Adrenal gland (tissue), 12 donors: ENCODE data around the gene EXT2. TPM values are rescaled to one million over a fixed set of nuclear protein-coding genes. Genes with fewer than 3 reads are reported as not detected.

Source experiments
- DNase-seq, 7 donors: peaks; one replicate each; pipeline ENCODE4 v3.0.0-alpha.2; 2019 to 2020
- H3K27ac ChIP-seq, 5 donors: fragments of 200-600 bp; sonication (generic) in 4 of 5; 1 replicate in 3 of 5; 2 replicates in 2 of 5; pipeline versions ENCODE4 v1.5.1 to v1.8.0; 2016 to 2020; ENCODE audit warnings: mild to moderate bottlenecking in 1 of 5
- H3K27me3 ChIP-seq: fragments of 200-600 bp; 2 replicates; pipeline ENCODE4 v1.8.0; 2021
- H3K36me3 ChIP-seq, 2 donors: fragments of 200-600 bp; replicated peaks in 1 of 2; 1 replicate in 1 of 2; 2 replicates in 1 of 2; pipeline versions ENCODE4 v1.5.1 to v1.8.0; 2018 to 2022
- H3K4me1 ChIP-seq, 2 donors: fragments of 200-600 bp; replicated peaks in 1 of 2; 1 replicate in 1 of 2; 2 replicates in 1 of 2; pipeline versions ENCODE4 v1.5.1 to v1.8.0; 2018 to 2021
- H3K4me3 ChIP-seq, 4 donors: fragments of 200-600 bp; sonication (generic) in 3 of 4; one replicate each; pipeline ENCODE4 v1.5.1; 2016 to 2018
- H3K9me3 ChIP-seq, 3 donors: fragments of 200-600 bp; sonication (generic) in 1 of 3; replicated peaks in 1 of 3; 1 replicate in 2 of 3; 2 replicates in 1 of 3; pipeline versions ENCODE4 v1.5.1 to v1.8.0; 2016 to 2021
- CTCF ChIP-seq, 6 experiments: fragments of 450-650 bp in 4 of 6; fragments of 200-600 bp in 2 of 6; sonication (generic) in 1 of 6; IDR thresholded peaks; 1 replicate in 5 of 6; 2 replicates in 1 of 6; pipeline versions ENCODE4 v1.5.1 to v1.8.0; 2016 to 2021; ENCODE audit warnings: antibody characterized with exemption in 6 of 6, mild to moderate bottlenecking in 2 of 6, moderate library complexity in 1 of 6
- POLR2A ChIP-seq, 2 donors: fragments of 450-650 bp; IDR thresholded peaks; one replicate each; pipeline ENCODE4 v1.6.1; 2017; ENCODE audit warnings: antibody characterized with exemption in 2 of 2, mild to moderate bottlenecking in 2 of 2, moderate library complexity in 1 of 2
- WGBS, 4 donors: extraction: QIAGEN DNeasy Blood & Tissue Kit in 2 of 4; methylation state at CpG; one replicate each; pipeline versions ENCODE4 v1.1.5 to v1.1.7; 2013 to 2017; 5-methylcytosine and 5-hydroxymethylcytosine counted together
- intact Hi-C, 2 donors: fragments of 100-400 bp; cut with DNase I; formaldehyde crosslinking; loops; one replicate each; pipeline versions ENCODE4 v1.14.1 to v1.15.0; 2022 to 2023
- polyA plus RNA-seq, 3 donors: library from polyadenylated mRNA; stranded (reverse); fragments of 200-250 nt in 2 of 3; fragments of 350-450 nt in 1 of 3; fragmentation: Illumina TruSeq in 1 of 3; extraction: RNeasy Lipid Tissue Mini Kit (QIAGEN cat#74804) in 1 of 3; gene quantifications; one replicate each; pipeline ENCODE4 v1.2.3, GENCODE V29; 2013 to 2014
- total RNA-seq, 9 donors: library from RNA; depleted of rRNA in 4 of 9; stranded (reverse); fragments of >200 nt in 4 of 9; fragments of 120-200 nt in 1 of 9; fragmentation: NEBNext Ultra II Directional in 1 of 9; extraction: Animal tissue kit (Norgen Biotek cat#: 25700) in 1 of 9; gene quantifications; one replicate each; pipeline versions ENCODE4 v1.1.0 to v1.2.4, GENCODE V29; 2013 to 2023
- donor health status: healthy with polysubstance abuse.
- donor health status: Bipolar disorder and iron deficiency.
- donor health status: DM: yes; HTN: yes; CAD: no.
- donor health status: DM: no; HTN: no; CAD: no.
- donor health status: DM: no; HTN: no; CAD: no.
- donor health status: DM: yes; HTN: yes; CAD: no.

The EXT2 gene
- total and polyA plus RNA-seq, 12 donors = 28.7 to 89.3 (median 46.3) TPM

- DNase-seq = no peak
- 79 to 83% (median 81%) methylated on average over 5 of the region's 5 CpGs for WGBS, 4 donors
- no peak overlapping the region for H3K4me3 ChIP-seq
- no peaks in the 10 kb centered on the region for H3K4me1 ChIP-seq
- no peaks in the 10 kb centered on the region for H3K27me3 ChIP-seq
- no peak overlapping the region for H3K27ac ChIP-seq
- no peaks in the 10 kb centered on the region for H3K9me3 ChIP-seq
- no peaks in the 10 kb centered on the region for H3K36me3 ChIP-seq
- intact Hi-C loops = no loop called here
- TF ChIP-seq POLR2A (IDR thresholded peaks at IDR 0.05) (no peak), CTCF (IDR thresholded peaks at IDR 0.05) (no peak)
Measured at GRCh38 chr11:44243086-44243485, 147.6 kb downstream of the EXT2 start.

GRCh38 chr11:44243595-44244343 is 148.3 kb downstream of the EXT2 start:
- peak in 3 of 7 donors; percentile 13 to 41 (median 39) for DNase-seq
- H3K4me3 ChIP-seq = no peak overlapping the region
- no peak for TF ChIP-seq POLR2A (IDR thresholded peaks at IDR 0.05)
- no peak overlapping the region for H3K27ac ChIP-seq
- H3K36me3 ChIP-seq = no peaks in the 10 kb centered on the region
- intact Hi-C loops = no loop called here
- no peaks in the 10 kb centered on the region for H3K4me1 ChIP-seq
- no peaks in the 10 kb centered on the region for H3K27me3 ChIP-seq
- WGBS, 4 donors = 61 to 73% (median 65%) methylated on average over 6 of the region's 6 CpGs
- H3K9me3 ChIP-seq = no peaks in the 10 kb centered on the region

GRCh38 chr11:44244639-44245310 is 149.3 kb downstream of the EXT2 start:
- no peak overlapping the region for H3K4me3 ChIP-seq
- intact Hi-C loops = no loop called here
- DNase-seq = no peak
- no peaks in the 10 kb centered on the region for H3K4me1 ChIP-seq
- no peaks in the 10 kb centered on the region for H3K27me3 ChIP-seq
- 92 to 97% (median 96%) methylated on average over 8 of the region's 8 CpGs for WGBS, 4 donors
- no peak for TF ChIP-seq POLR2A (IDR thresholded peaks at IDR 0.05)
- no peak for TF ChIP-seq CTCF (IDR thresholded peaks at IDR 0.05)
- no peak overlapping the region for H3K27ac ChIP-seq
- no peaks in the 10 kb centered on the region for H3K36me3 ChIP-seq
- no peaks in the 10 kb centered on the region for H3K9me3 ChIP-seq

- Histone ChIP-seq H3K4me1 (no peaks in the 10 kb centered on the region), H3K27ac (peak overlapping the region in 1 of 5 donors; percentile 36), H3K9me3 (no peaks in the 10 kb centered on the region), H3K4me3 (no peak overlapping the region), H3K36me3 (no peaks in the 10 kb centered on the region), H3K27me3 (no peaks in the 10 kb centered on the region)
- intact Hi-C loops = no loop called here
- 64 to 82% (median 77%) methylated on average over 4 of the region's 4 CpGs for WGBS, 4 donors
- no peak for DNase-seq
- TF ChIP-seq POLR2A (IDR thresholded peaks at IDR 0.05) (no peak), CTCF (IDR thresholded peaks at IDR 0.05) (no peak)
Measured at GRCh38 chr11:44246726-44247125, 151.2 kb downstream of the EXT2 start.
